ENCODE data around the gene ZNF511.

The ZNF511 gene

DNA sequence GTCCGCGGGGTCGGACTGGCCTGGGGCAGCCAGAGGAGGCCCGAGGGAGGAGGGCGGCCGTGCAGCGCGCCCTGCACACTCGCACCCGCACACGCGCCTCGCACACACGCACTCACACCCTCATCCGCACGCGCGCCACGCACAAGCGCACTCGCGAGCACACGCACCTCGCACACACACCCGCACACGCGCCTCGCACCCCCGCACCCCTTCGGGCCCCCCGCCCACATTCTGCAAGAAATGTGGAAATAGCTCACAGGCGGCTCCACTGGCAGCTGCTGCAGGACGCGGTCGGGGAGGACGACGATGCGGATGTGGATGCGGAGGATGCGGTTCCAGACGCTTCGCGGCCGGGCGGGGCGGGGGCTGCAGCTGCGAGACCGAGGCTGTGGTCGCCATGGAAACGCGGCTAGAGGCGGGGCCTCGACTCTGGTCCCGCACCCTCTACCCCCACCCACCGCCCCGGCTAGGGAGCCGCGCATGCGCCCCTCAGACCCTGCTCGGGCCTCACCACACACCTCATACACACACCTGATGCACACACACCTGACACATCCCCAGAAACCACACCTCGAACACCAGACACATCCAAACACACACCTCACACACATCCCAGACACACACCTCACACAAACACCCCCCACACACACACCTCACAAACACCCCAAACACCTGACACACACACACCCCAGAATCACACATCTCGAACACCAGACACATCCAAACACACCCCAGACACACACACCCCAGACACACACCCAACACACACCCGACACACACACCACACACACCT, 28.1 kb downstream of the ZNF511 start, which contains the start of gene CALY:
Gene CALY (minus strand): TSS at position 320 of the 793 bp plus-strand sequence. CDS start 7,907 bp downstream, outside the sequence.
- peak; percentile 82 for DNase-seq

DNA sequence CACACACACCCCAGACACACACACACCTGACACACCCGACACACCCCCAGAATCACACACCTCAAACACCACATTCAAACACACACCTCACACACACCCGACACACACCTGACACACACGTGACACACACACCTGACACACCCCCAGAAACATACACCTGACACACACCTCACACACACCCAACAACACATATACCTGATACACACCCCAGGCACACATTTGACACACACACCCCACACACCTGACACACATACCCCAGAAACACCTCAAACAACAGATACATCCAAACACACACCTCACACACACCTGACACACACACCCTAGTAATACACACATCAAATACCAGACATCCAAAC, 28.6 kb downstream of the ZNF511 start:
- no peak for DNase-seq

DNA sequence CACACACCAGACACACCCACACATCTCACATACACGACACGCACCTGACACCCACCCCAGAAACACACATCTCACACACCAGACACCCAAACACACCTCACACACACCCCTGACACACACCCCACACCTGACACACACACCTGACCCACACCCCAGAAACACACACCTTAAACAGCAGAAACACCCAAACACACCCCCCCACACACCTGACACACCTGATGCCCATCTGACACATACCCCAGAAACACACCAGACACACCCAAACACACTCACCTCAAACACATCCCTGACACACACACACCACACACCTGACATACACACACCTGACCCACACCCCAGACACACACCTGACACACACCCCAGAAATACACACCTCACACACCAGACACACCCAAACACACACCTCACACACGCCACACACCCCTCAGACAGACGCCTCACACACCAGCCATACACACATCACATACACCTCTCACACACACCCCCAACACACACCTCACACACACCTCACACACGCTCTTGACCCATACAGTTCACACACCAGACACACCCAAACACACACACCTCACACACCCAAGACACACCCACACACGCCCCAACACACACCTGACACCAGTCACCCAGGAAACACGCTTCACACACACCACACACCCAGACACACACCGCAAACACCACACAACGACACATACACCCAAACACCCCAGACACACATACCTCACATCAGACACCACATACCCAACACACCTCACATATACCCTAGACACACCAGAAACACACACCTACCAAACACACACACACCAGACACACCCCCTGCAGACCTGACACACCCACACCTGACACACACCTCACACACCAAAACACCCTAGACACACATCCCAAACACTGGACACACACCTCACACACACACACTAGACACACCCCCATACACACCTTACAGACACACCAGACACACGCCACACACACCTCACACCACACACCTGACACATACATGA, 29.7 kb downstream of the ZNF511 start:
- no peak for DNase-seq

DNA sequence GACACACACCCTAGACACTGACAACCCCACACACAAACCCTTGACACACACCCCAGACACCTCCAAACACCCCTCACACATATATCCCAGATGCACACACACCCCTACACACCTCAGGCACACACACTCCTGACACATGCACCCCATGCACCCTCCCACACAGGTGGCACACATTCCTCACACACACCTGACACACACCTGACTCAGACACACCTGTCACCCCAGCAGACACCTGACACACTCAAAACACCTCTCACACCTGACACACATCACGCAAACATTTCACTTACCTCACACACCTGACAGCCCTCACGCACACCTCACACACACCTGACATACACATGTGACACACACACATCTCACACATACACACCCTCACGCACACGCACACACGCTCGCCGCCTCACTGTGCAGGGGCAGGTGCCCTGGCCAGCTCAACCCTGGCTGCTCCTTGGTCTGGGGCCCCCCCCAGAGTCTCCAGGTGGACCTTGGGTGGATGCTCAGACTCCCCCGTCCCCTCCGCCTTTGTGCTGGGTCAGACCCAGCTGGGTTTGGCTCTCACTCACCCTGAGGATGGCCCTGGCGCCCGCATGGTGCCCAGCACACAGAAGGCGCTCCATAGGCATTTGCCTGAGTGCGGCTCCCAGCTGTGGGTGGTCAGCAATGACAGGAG, 31.1 kb downstream of the ZNF511 start:
- no peak for DNase-seq

DNA sequence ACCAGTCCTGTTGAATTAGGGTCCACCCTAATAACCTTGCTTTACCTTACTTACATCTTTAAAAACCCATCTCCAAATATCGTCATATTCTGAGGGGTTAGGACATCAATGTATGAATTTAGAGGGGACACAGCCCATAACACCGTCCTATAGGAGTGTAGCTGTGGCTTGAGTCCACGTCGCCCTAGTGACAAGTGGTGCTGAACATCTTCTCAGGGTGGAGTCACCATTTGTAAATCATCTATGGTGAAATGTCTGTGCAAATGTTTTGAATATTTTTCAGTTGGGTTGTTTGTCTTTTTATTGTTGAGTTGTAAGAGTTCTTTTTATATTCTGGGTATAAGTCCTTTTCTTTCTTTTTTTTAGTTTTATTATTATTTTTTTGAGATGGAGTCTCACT, 33.3 kb downstream of the ZNF511 start:
- no peak for DNase-seq

DNA sequence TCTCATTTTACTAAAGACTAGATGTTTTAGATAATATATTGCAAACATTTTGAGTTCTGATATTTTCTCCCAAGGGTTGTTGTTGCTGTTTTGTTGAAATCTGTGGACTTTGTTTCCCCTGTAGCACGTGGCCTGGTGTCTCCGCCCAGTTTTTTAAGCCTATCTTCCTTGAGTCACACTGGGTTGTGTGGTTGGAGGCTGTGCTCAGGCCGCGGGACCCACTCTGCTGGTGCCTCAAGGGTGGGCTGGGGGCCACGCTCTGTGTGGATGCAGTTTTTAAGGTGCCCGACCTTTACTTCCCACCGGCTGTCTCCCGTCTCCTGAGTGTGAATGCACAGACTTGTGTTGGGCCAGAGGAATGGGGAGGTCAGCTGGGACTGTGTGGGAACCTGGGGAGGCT, 34.2 kb downstream of the ZNF511 start:
- no peak for DNase-seq

DNA sequence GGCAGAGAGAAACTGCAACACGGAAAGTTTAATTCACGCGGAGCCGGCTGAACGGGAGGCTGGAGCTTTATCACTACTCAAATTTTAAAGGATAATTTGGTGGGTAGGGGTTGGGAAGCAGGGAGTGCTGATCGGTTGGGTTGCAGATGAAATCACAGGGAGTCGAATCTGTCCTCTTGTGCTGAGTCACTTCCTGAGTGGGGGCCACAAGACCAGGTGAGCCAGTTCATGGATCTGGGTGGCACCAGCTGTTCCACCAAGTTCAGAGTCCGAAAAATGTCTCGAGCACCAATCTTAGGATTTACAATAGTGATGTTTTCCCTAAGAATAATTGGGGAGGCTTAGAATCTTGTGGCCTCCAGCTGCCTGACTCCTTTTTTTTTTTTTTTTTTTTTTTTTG, 34.8 kb downstream of the ZNF511 start:
- no peak for DNase-seq

DNA sequence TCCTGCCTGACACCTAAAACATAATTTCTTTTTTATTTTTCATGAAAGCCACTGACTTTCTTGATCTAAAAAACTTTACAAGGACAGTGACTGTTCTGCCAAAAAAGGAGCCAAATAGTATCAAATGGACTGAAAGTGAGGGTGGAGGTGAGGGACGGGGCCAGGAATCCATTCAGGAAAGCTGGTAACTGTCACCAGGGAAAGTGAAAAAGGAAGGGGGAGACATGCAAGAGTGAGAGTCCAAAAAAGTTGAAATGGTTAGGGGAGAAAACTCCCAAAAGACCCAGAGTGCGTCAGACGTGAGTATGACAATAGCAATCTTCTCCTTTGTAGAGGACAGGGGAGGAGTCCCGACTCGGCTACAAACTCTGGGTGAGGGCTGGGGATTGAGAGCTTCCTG, 35.5 kb downstream of the ZNF511 start:
- no peak for DNase-seq

DNA sequence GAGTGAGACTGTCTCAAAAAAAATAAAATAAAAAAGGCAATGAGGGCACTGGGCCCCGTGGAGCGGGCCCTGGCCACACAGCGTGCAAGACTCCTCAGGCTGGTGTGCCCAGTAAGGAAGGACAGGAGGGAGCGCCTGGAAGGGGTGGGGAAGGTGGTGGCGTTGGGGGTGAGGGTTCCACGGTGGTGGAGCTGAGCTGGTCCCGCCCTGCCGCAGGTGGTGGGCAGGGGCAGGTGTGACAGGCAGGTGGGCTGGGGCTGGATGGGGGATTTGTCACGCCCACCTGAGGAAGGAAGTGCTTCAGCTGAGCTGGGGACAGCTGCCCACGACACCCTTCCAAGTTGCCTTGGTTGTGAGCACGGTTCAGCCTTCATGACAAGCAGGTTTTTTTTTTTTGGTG, 37.7 kb downstream of the ZNF511 start:
- DNase-seq, result no peak

DNA sequence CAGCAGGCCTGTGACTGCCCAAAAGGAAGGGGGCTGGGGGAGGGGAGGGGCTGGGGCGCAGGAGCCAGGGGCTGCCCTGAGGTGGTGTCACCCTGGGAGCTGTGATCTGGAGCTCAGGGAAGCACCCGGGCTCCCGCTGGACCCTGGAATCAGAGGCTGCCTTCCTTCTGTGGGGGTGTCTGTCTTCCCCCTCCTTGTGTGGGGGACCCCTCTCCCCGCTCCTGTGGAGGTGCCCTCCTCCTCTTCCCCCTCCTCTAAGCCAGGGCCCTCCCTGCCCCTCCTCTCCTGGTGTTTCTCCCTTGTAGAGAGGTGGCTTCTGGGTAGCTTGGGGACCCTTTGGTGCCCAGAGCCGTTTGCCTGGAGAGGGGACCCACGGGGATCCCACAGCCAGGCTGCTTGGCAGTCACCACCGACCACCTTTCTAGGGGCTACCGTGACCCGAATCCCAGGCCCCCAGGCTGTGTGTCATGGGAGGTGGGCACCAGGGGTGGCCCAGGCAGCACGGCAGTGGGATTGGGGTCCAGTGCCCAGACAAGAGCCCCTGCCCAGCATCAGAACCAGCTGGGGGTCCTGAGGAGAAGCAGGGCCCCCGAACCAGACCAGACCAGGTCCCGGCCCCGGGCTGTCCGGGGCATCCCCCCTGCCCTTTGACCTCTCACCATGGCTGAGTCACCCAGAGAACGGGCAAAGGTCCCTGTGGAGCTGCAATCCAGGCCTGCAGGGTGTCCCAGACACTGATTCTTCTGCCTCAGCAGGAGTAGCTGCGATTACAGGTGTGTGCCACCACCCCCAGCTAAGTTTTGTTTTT, 39.2 kb downstream of the ZNF511 start:
- no peak for DNase-seq

DNA sequence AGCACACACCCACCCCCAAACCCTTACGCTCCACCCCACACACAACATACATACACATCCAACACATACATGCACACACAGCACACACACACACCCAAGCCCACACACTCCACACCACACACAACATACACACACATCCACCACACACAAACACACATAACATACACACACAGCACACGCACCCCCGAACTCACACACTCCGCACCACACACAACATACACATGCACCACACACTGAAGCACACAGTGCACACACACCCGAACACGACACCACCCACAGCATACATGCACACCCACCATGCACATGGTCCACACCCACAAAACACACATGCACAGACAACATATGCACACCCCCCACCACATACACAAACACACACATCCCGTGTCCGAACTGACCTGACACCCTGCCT, 40.5 kb downstream of the ZNF511 start:
- no peak for DNase-seq

DNA sequence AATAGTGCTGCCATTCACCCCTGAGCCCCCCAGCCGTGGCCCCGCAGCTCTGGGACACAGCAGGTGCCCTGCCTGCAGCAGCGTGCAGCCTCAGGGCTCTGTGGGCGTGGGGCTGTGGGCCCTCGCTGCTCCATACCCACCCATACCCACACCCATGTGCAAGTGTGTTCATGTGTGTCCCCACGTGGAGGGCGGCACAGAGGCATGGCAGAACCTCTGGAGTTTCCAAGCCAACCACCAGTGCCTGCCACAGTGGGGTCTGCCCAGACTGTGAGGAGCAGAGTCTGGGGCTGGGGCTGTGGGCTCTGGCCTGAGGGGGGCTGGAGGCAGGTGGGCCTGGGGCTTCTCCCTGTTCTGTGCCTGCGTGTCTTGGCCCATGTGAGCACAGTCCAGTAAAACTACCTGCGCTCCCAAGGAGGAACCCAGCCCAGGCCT, 40.9 kb downstream of the ZNF511 start:
- DNase-seq, result no peak

DNA sequence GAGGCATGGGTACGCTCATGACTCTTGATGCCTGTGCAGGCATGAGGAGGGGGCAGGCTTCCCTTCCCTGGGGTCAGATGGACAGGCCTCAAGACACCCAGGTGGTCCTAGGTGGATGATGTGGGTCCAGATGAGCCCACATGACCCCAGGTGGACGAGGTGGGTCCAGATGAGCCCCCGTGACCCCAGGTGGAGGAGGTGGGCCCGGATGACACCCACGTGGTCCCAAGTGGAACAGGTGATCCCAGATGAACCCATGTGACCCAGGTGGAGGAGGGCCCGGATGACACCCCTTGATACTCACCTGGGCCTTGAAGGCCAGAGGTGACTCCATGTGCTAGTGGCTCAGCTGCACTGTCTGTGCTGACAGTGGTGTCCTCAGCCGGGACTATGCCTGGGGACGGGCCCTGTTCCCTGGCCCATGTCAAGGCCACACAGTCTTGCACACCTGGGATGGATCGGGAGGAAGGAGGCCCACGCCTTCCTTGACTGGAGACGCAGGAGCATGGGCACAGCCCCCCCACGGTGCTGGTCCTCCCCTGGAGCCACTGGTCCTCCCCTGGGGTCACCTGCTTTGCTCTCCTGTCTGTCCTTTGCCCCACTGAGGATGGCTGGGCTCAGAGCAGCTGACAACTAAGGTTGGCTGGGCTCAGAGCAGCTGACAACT, 41.7 kb downstream of the ZNF511 start:
- no peak for DNase-seq

DNA sequence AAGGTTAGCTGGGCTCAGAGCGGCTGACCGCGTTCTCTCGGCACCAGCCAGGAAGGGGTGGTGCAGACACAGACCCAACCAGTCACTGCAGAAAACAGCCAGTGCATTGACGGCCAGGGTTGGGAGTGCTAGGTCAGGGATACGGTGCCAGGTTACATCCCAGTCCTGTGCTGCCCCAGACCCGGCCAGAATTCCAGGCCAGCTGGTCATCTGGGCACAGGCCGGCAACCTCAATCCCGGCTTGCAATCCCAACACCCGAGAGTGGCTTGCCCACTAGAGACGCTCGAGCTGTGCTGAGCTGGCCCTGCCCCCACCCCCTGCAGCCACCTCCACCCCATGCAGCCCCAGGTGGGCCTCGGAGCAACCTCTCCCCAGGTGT, 42.2 kb downstream of the ZNF511 start:
- DNase-seq, result no peak

DNA sequence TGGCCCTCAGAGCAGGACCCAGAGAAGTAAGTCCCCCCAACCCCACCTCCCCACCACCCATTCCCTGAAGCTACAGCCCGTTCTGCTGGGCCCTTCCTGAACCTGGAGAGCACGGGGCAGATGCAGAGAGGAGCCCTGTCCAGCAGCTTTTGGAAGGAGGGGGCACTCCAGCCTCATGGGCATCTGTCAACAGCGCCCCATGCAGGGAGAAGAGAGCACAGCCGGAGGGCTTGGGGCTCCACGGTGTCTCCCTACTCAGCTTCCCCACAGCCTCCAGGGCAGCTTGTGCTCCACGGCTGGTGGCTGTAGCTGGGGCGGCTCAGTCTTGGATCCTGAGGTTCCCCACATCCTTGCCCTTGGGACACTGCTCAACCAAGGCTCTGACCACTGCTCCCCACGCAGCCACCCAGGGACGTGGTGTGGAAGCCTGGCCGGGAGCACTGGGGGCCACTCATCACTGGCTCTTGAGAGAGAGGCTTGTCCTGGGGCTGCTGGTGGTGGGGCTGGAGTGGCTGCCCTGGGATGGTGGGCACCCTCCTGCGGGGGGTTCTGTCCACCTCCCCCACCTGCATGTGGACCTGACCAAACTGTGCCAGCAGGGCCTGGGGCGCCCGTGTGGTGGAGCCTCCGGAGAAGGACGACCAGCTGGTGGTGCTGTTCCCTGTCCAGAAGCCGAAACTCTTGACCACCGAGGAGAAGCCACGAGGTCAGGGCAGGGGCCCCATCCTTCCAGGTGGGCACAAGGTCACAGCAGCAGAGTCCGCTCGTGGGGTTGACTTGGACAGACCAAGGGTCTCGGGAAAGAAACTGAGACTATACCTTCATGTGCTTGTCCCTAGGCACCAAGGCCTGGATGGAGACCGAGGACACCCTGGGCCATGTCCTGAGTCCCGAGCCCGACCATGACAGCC, 42.9 kb downstream of the ZNF511 start:
- DNase-seq, result no peak

DNA sequence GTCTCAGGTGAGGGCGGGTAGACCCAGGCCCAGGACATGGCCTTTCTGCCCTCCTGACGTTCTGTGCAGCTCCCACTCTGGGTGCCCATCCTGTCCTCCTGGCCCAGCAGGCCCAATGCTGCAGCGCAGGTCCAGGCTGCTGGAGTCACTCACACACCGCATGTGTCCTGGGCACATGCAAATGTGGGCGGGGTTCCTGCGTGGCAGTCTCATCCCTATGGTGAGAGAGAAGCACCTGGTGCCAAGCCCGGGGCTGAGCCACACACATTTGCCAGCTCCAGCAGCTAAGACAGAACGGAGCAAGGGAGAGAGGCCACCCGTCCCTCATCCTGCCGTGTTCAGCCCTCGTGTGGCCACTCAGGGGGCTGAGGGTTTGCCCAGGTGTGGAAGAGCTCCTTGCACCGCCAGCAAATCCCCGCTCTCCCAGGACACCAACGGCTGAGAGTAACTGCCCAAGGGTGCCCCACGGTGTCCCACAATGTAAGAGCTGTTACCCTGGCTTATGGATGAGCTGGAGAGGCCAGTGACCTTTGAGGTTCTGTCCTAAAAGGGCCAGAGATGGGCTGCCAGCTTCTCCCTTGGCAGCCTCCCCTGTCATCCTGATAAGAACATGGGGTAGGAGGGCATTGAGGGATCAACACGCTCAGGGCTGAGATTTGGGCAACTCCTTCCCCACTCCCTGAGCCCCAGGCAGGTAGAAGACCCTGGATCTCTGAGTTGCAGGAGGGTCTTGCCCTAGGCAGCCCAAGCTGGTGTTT, 44.7 kb downstream of the ZNF511 start:
- DNase-seq, result no peak

DNA sequence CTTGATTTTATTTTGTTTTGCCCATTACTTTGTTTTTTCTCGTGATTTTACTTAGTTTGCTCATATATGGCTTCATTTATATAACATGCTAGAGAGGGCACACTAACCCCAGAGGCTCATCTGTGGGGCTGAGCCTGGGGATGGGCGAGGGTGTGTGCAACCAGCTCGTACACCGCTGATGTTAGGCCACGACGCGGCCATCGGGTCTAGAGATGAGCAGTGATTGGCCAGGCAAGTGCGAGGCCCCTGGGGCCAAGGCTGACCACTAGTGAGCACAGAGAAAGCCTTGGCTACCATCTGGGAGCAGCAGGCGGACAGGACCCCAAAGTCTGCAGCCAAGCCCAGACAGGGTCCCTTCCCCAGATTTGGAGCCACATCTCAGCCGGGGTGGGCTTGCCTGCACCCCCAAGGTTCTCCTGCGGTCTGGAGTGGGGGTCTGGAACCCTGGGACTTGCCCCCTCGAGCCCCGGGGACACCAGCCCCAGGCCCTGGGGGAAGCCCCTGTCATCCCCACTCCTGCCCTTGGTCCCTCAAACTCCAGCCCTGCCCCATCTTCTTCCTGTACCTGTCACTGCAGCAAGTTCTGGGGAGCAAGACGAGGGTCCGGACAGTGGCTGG, 45.4 kb downstream of the ZNF511 start:
- DNase-seq, result no peak

DNA sequence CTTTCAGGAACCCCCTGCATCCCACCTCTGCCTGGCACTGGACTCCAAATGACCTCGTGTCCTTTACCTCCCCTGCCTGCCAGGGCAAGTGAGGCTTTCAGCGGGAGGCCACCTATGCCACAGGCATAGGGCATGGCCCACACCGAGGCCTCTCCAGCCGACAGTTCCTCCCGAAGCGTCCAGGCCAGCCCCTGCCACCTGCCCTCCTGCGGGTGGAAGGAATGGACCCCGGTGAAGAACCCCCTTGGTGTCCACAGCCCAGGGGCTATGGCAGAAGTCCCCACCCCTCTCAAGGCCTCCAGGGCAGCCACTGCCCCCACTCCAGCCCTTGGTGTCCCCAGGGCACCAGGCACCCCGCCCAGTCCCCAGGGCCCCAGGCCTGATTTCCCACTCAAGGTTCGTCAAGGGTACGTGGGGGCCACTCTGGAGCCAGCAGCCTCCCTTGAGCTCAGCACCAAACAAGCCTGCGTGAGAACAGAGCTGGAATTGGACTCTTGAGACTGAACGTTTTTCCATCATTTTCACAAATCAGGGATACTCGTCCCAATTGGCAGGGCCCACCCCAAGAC, 46.0 kb downstream of the ZNF511 start:
- no peak for DNase-seq

DNA sequence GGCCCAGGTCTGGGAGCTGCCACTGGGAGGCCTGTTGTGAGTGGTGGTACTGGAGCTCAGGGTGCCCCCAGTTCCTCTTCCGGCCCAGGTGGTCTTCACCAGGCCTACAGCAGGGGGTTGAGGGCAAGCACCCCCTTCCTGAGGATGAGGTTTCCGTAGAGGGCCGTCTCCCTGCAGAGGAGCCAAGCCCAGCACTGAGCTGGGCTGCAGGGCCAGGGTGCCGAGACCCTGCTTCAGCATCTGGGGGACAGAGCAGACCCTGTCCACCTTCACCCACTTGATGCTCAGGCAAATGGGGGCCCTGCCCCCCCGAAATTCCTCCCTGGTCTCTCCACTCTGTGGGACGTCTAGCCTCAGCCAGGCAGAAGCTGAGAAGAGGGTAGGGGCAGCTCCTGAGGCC, 46.6 kb downstream of the ZNF511 start:
- DNase-seq, result no peak
